ENCODE data around the gene MTHFD2L. TPM values are rescaled to one million over a fixed set of nuclear protein-coding genes. Genes with fewer than 3 reads are reported as not detected.

MTHFD2L gene
- total and polyA plus RNA-seq, 9 of the 15 experiments (the other 6 are each of a cell fraction or from before 2014, with no cell fraction given) = 10.0 to 39.0 (median 26.0) TPM

DNA sequence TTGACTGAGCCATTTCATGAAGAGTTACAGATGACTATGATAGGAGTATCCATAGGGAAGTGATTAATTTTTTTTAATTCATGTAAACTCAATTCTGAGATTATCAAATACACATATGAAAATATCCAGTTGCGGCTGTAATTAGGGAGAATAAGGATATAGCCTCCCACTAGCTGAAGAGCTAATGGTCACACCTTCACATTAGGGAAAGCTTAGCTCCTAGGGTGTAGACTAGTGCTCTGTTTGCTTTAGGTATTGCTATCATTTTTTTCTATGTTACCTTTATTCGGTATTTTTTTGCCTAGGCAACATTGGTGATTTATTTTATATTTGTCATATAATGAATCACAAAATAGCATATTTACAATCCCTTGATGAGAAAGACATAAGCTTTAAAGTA lies 110.7 kb downstream of the MTHFD2L start:
- DNase-seq (ENCODE audit: extremely low read depth in 1 of 4, low spot score in 3 of 4) (no peak), ATAC-seq (no peak), FAIRE-seq (no peak)
- Histone ChIP-seq H3K27ac (ENCODE audit: extremely low read depth, low read depth, low read length) (no peak overlapping the region), H3K9ac (ENCODE audit: insufficient read depth in 1 of 2, low read depth in 2 of 2, low read length in 2 of 2) (no peak overlapping the region), H3K4me2 (ENCODE audit: insufficient read depth, low read length) (no peak overlapping the region), H3K4me3 (no peak overlapping the region), H2AFZ (ENCODE audit: low read depth, low read length) (no peak overlapping the region), H3K4me1 (replicated peaks in 1 of 2; ENCODE audit: control insufficient read depth in 2 of 2, insufficient read depth in 2 of 2, low read length in 2 of 2) (no peaks in the 10 kb centered on the region), H4K20me1 (replicated peaks; ENCODE audit: control insufficient read depth, insufficient read depth, low read length) (no peaks in the 10 kb centered on the region), H3K9me3 (replicated peaks; ENCODE audit: control insufficient read depth, insufficient read depth, low read depth, low read length) (no peaks in the 10 kb centered on the region), H3K27me3 (ENCODE audit: control insufficient read depth in 2 of 2, insufficient read depth in 2 of 2, low read length in 2 of 2) (no peaks in the 10 kb centered on the region), H3K79me2 (ENCODE audit: control insufficient read depth, insufficient read depth, low read length) (no peaks in the 10 kb centered on the region), H3K36me3 (ENCODE audit: control insufficient read depth, insufficient read depth, low read length) (no peaks in the 10 kb centered on the region), H3K9me1 (ENCODE audit: control insufficient read depth, insufficient read depth, low read length) (no peaks in the 10 kb centered on the region)
- CTCF ChIA-PET (ENCODE audit: low intra/inter-chr PET ratio) = no interaction called here
- BruUV-seq (replicated peaks) = no TSS peak
- intact Hi-C loops (cut with micrococcal nuclease) (no loop called here), in situ Hi-C loops (cut with MboI) (no loop called here)
- POLR2A ChIA-PET = no interaction called here
- WGBS (ENCODE audit: insufficient coverage, low coverage, missing lambda C conversion rate) = 63% methylated on average over 2 of the region's 2 CpGs
- TF ChIP-seq, protein P1, sequence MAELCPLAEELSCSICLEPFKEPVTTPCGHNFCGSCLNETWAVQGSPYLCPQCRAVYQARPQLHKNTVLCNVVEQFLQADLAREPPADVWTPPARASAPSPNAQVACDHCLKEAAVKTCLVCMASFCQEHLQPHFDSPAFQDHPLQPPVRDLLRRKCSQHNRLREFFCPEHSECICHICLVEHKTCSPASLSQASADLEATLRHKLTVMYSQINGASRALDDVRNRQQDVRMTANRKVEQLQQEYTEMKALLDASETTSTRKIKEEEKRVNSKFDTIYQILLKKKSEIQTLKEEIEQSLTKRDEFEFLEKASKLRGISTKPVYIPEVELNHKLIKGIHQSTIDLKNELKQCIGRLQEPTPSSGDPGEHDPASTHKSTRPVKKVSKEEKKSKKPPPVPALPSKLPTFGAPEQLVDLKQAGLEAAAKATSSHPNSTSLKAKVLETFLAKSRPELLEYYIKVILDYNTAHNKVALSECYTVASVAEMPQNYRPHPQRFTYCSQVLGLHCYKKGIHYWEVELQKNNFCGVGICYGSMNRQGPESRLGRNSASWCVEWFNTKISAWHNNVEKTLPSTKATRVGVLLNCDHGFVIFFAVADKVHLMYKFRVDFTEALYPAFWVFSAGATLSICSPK (IDR thresholded peaks at IDR 0.05; ENCODE audit: borderline replicate concordance) = no peak
- TF ChIP-seq, protein P2, sequence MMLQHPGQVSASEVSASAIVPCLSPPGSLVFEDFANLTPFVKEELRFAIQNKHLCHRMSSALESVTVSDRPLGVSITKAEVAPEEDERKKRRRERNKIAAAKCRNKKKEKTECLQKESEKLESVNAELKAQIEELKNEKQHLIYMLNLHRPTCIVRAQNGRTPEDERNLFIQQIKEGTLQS (IDR thresholded peaks at IDR 0.05) = 0 out of 2 replicates have a peak, but pooled peaks have one; percentile 3
- TF ChIP-seq, protein P2 (CRISPR knock-in tag; conservative IDR thresholded peaks at IDR 0.05) = no peak
- TF ChIP-seq CXXC5 (CRISPR knock-in tag; IDR thresholded peaks at IDR 0.05) = no peak
- TF ChIP-seq FOS (IDR thresholded peaks at IDR 0.05; ENCODE audit: extremely low read depth, insufficient read length) = no peak

Measured in K562 (cell line).